GM21367 (cell line): ENCODE results near the gene PERCC1.

Experiments
- ATAC-seq: cut with Tn5 transposase; IDR thresholded peaks from one replicate; pipeline ENCODE4 v1.9.1; 2021; ENCODE audit not compliant: unreplicated experiment

The PERCC1 gene

GRCh38 chr16:1430759-1431496 lies at the start of gene PERCC1:
Gene PERCC1 (plus strand): TSS chr16:1431078. CDS start chr16:1432594, 1,516 bp downstream.
- ATAC-seq: no peak

- ATAC-seq: no peak
Measured at GRCh38 chr16:1381612-1382406, 49.1 kb upstream of the PERCC1 start.

GRCh38 chr16:1383556-1383955 lies 47.3 kb upstream of the PERCC1 start:
- no peak for ATAC-seq

GRCh38 chr16:1385232-1385631 lies 45.6 kb upstream of the PERCC1 start:
- ATAC-seq: no peak

DNA sequence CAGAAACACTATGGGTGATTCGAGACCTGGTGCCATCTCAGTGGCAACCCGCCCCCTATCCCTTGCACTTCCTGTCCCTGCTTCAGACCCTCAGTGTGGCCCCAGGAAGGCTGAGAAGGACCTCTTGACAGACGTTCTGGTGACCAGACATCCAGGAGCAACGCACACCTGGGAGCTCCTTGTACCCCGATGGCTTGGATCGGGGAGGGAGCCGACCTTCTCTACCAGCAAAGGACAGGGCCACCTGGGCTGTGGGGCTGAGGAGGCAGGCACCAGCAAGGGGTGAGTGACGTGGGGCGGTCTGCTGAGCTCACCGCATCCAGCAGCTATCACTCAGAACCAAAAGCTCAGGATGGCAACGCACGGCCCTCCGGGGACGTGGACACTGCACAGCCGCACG lies 43.5 kb upstream of the PERCC1 start:
- ATAC-seq: no peak

- ATAC-seq: no peak
Measured at GRCh38 chr16:1389762-1390161, 41.1 kb upstream of the PERCC1 start.

- no peak for ATAC-seq
Measured at GRCh38 chr16:1390239-1390779, 40.6 kb upstream of the PERCC1 start.

- ATAC-seq: no peak
Measured at GRCh38 chr16:1392826-1393225, 38.1 kb upstream of the PERCC1 start.

DNA sequence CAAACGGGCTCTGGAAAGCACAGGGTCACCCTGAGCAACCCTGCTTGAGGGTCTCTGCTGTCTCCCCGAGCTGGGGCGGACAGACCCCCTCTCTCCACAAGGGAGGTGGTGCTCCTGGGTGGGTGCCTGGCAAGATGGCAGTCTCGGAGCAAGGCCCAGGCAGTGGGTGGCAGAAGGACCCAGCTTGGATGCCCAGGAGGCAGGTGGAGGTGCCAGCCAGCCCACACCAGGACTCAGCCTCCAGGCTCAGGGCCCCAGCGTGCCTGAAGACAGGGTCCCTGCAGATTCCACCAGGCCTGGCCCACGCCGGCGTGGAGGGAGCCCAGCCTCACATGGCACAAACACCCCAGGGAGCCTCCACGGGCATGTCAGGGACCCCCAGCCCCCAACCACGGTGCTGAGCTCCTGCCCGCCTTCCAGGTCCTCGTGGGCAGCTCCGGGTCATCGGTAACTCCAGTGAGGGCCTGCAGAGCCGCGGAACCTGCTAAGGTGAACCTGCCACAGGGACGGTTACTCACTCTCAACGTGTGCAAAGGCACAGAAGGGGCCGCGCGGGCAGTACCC lies 37.2 kb upstream of the PERCC1 start:
- ATAC-seq: no peak

- ATAC-seq: no peak
Measured at GRCh38 chr16:1394367-1394951, 36.4 kb upstream of the PERCC1 start.

DNA sequence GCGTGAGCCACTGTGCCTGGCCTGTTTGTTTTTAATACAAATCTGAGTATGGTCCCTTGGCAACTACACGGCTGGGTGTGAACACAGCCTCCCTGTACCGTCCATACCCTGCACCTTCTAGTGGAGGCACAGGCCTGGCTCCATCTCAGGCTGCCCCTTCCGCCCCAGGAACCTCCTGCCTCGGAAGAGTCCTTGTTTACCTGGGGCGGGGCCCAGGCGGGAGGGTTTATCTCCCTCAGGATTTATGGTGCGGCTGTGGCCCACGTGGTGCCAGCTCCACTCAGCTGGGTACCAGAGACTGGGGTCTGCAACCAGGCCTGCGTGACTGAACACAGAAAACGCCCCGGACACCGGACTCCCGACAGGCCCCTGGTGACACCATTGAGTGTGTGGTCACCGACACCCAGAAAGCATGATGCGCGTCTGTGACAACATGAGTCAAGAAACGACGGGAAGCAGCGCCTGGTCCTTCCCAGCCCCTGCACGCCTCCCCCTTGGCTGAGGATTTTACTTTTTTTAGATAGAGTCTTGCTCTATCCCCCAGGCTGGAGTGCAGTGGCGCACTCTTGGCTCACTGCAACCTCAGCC lies 35.3 kb upstream of the PERCC1 start:
- ATAC-seq: no peak

- no peak for ATAC-seq
Measured at GRCh38 chr16:1397779-1398178, 33.1 kb upstream of the PERCC1 start.

DNA sequence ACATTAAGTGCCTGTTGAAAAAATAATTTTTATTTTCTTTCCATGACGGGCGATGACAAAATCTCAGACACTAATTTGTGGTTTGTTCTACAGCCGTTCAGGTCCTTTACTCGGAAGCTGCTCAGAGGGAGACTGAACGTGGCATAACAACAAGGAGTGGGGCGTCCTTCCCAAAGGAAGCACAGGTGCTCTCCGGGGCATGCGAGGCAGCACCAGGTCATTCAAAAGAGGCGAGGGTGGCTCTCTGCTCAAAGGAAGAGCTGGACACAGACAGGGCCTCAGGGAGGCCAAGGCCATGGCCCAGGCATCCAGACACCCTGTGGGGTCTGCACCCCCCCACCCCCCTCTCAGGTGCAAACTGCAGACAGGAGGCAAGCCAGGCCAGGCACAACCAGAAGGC lies 32.5 kb upstream of the PERCC1 start:
- no peak for ATAC-seq

DNA sequence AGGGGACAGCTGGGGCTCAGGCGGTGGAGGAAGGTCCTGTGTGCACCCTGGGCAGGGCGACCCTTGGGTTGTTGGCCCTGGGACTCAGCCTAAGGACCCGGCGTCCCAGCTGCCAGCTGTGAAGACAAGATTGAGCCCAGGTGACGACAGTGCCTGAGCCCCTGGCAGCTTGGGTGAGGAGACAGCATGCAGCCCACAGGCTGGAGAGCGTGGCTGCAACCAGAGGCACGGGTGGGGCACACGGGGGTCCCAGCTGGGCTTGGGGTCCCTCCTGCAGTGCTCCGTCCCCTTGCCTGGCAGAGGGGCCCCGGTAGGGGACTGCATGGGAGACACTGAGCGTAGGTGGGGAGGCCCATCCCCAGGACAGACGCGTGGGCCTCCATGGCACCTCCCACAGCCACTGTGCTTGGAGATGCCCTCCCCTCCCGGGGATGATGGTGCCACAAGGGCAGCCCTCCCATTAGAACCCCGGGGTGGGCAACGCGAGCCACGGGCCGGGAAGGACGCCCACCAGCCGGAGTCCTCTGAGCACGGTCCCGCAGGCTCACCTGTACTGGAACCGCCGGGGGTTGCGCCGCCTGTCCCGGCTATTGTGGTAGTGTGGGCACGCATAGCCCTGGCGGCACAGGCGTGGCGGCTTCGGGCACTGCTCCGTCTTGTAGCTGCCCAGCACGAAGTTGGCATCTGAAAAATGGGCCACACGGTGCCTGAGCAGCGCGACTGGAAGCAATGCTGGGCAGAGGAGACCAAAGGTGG lies 31.9 kb upstream of the PERCC1 start:
- no peak for ATAC-seq

DNA sequence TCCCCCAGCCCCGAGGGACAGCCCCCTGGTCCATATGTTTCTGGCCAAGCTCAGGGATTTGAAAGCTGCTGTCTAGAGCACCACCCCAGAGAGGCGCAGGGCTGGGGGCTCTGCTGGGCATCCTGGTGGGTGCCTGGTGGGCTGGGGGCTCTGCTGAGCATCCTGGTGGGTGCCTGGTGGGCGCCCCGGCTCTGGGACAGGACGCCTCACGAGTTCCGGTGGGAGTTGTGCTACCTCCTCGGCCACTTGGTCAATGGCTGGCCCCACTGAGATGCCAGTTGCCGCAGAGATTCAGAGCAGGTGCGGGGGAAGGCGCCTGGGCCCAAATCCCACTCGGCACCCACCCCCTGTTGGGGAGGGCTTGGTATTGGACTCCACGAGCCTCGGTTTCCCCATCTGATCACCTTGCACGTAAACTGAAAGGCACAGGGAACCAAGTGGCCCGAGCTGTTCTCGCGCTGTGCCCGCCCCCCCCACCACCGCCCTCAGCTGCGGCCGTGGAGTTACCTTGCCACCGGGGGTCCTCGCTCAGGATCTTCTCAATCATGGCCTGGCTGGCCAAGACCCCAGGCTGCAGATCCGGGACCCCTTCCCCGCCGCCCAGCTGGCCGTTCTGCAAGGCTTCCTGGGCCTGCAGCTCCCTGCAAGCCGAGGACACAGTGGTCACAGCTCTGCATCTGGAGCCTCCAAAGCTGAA lies 29.7 kb upstream of the PERCC1 start:
- no peak for ATAC-seq

DNA sequence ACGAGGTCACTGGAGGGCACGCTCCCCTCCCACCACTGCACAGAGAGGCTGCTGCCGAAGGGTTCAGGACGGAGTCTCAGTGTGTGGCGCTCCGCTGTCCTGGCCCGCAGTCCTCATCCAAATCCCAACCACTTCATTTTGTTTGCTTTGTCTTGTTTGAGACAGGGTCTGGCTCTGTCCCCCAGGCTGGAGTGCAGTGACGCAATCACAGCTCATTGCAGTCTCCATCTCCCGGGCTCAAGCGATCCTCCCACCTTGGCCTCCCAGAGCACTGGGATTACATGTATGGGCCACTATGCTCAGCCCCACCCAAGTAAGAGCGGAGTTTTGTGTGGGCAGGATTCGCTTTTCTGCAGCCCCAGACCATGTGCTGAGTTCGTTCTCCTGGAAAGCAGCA lies 29.1 kb upstream of the PERCC1 start:
- no peak for ATAC-seq

DNA sequence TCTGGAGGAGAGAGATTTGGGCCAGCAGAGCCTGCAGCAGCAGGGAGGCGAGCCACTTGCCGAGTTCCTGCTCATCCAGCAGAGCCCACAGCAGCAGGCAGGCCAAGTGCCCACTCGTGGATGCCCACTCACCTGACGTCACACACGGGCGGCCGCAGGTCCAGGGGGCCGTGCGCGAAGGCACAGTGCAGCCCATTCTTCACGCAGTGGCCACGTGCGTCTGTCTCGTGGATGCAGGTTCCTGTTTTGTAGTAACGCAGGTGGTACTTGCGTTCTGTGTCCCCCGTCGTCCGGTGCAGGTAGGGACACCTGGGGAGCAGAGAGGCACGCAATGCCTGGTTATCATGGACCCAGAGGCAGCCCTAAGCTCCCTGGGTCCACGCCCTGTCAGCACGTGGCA lies 27.8 kb upstream of the PERCC1 start:
- ATAC-seq: no peak

DNA sequence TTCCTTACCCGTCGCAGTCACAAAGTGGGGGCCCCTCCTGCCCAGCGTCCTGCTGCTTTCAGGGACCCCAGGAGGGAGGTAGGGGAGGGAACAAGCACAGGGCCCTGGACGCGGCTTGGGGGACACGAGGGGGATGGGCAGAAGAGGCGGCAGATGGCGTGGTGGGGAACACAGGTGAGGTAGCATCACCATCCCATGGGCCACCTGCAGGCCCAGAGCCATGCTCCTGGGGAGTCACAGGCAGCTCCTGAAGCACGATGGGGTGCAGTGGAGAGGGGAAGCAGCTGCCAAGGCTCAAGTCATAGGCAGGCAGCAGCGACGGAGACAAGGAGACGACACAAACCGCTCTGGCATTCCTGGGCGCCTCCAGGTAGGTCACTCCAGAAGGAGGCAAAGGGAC lies 27.1 kb upstream of the PERCC1 start:
- ATAC-seq: no peak

GRCh38 chr16:1407753-1408152 lies 23.1 kb upstream of the PERCC1 start:
- ATAC-seq: no peak
